PFSK-1 (cell line): ENCODE results near the gene MRTFA.

ENCODE experiments used
- FOXP2 ChIP-seq: optimal IDR thresholded peaks from 2 replicates; pipeline ENCODE3; 2011; ENCODE audit warnings: borderline replicate concordance, control low read depth, inconsistent platforms; ENCODE audit not compliant: insufficient read depth; ENCODE audit errors: extremely low read length, extremely low read depth
- POLR2AphosphoS5 ChIP-seq: IDR thresholded peaks from 2 replicates; pipeline ENCODE4 v1.6.1; 2012; ENCODE audit warnings: low read depth, mild to moderate bottlenecking, control low read depth, low read length, moderate library complexity
- REST ChIP-seq, 2 experiments: IDR thresholded peaks; 2 replicates each; pipeline versions ENCODE4 v1.6.1 to v1.8.0; 2011 to 2012; ENCODE audit warnings: low read depth in 2 of 2, low read length in 2 of 2, control low read depth in 1 of 2, inconsistent platforms in 1 of 2, mild to moderate bottlenecking in 1 of 2, moderate library complexity in 1 of 2; ENCODE audit not compliant: insufficient read depth in 1 of 2
- SIN3A ChIP-seq: IDR thresholded peaks from 2 replicates; pipeline ENCODE4 v1.6.1; 2012; ENCODE audit warnings: mild to moderate bottlenecking, low read length, moderate library complexity, borderline replicate concordance; ENCODE audit not compliant: insufficient read depth
- TAF1 ChIP-seq: IDR thresholded peaks from 2 replicates; pipeline ENCODE4 v1.6.1; 2012; ENCODE audit warnings: low read length, control low read depth, borderline replicate concordance; ENCODE audit not compliant: insufficient read depth

GRCh38 chr22:40506762-40507161 lies 129.8 kb downstream of the MRTFA start:
- TF ChIP-seq REST (IDR thresholded peaks at IDR 0.05; ENCODE audit: insufficient read depth in 1 of 2, low read depth in 2 of 2, low read length in 2 of 2) (no peak), POLR2AphosphoS5 (no peak), TAF1 (no peak), SIN3A (no peak), FOXP2 (no peak)
